Motor neuron (in vitro differentiated cells): Measurements from ENCODE around the gene SIRPB2. TPM values are rescaled to one million over a fixed set of nuclear protein-coding genes. Genes with fewer than 3 reads are reported as not detected.

Source experiments
- ATAC-seq, 8 experiments: fragments of 200-7000 bp; cut with Tn5 transposase; replicated peaks in 6 of 8; 2 replicates each; pipeline ENCODE4 v1.8.0; 2021; ENCODE audit warnings: mild to moderate bottlenecking in 8 of 8, moderate library complexity in 8 of 8
- H3K27ac ChIP-seq, 2 donors: fragments of 250-450 bp; sonication (Bioruptor Pico); 2 replicates each; pipeline ENCODE4 v1.9.0; 2021; ENCODE audit warnings: antibody characterized with exemption in 2 of 2, mild to moderate bottlenecking in 2 of 2, moderate library complexity in 1 of 2
- H3K4me1 ChIP-seq, 2 donors: fragments of 250-450 bp; sonication (Bioruptor Pico); replicated peaks in 1 of 2; 2 replicates each; pipeline ENCODE4 v1.6.1; 2021; ENCODE audit warnings: antibody characterized with exemption in 2 of 2, mild to moderate bottlenecking in 2 of 2, moderate library complexity in 1 of 2
- H3K4me3 ChIP-seq, 5 donors: fragments of 250-450 bp; sonication (Bioruptor Pico); 2 replicates each; pipeline ENCODE4 v1.9.0; 2021; ENCODE audit warnings: antibody characterized with exemption in 5 of 5, mild to moderate bottlenecking in 5 of 5, moderate library complexity in 4 of 5
- WGBS, 10 experiments: fragments of 450-650 bp; shearing (Covaris generic); methylation state at CpG; one replicate each; pipeline ENCODE4 v1.0.0; 2022; 5-methylcytosine and 5-hydroxymethylcytosine counted together
- in situ Hi-C, 9 experiments: fragments of 400-800 bp; cut with MboI; loops; one replicate each; pipeline ENCODE4 v1.15.0; 2021; ENCODE audit warnings: low sequenced_read_pairs in 9 of 9, low pct_unique_long_range_greater_than_20kb in 2 of 9; ENCODE audit not compliant: unreplicated experiment in 9 of 9
- total RNA-seq, 8 experiments: library from RNA; unstranded; fragments of 300-600 nt; gene quantifications; 2 replicates each; pipeline versions ENCODE4 v1.2.3 to v1.2.4, GENCODE V29; 2022

The SIRPB2 gene
- total RNA-seq, 8 experiments from 2014 or later, result 0.08 to 0.85 (median 0.21) TPM; not detected in 2

GRCh38 chr20:1442304-1442703 lies 48.9 kb downstream of the SIRPB2 start:
- 88 to 100% (median 100%) methylated on average over 1 to 2 of the region's 2 CpGs; no CpG with 5 or more reads in 6 of the 10 experiments for WGBS, 10 experiments
- in situ Hi-C loops, result loop anchor here in 2 of 9 experiments (10.0 to 25.0 kb wide), 2 partner anchors 105 to 128 kb away; partner anchors contain the start of gene SDCBP2 (in 1 of the 2)
- Histone ChIP-seq H3K4me3 (no peak overlapping the region), H3K27ac (no peak overlapping the region), H3K4me1 (no peaks in the 10 kb centered on the region)
- ATAC-seq, result no peak

- in situ Hi-C loops, result loop anchor here in 2 of 9 experiments (10.0 to 25.0 kb wide), 2 partner anchors 104 to 126 kb away; partner anchors contain the start of gene SDCBP2 (in 1 of the 2)
- WGBS, 10 experiments, result 33 to 100% (median 86%) methylated on average over 1 to 3 of the region's 3 CpGs; no CpG with 5 or more reads in 3 of the 10 experiments
- Histone ChIP-seq H3K4me1 (no peaks in the 10 kb centered on the region), H3K27ac (no peak overlapping the region), H3K4me3 (no peak overlapping the region)
- no peak for ATAC-seq
Measured at GRCh38 chr20:1441133-1441532, 50.1 kb downstream of the SIRPB2 start.

- WGBS, 10 experiments, result 68 to 100% (median 83%) methylated on average over 1 to 5 of the region's 6 CpGs; no CpG with 5 or more reads in 3 of the 10 experiments
Measured at GRCh38 chr20:1440024-1440423, 51.2 kb downstream of the SIRPB2 start.

GRCh38 chr20:1438361-1438760 lies 52.9 kb downstream of the SIRPB2 start:
- in situ Hi-C loops, result loop anchor here in 1 of 9 experiments (25.0 kb wide), 1 partner anchor 101 kb away; the partner anchor contains the start of gene SDCBP2

More at GRCh38 chr20:1440024-1440423, 51.2 kb downstream of the SIRPB2 start:
- Histone ChIP-seq H3K27ac (no peak overlapping the region), H3K4me3 (no peak overlapping the region), H3K4me1 (no peaks in the 10 kb centered on the region)
- ATAC-seq, result no peak
- in situ Hi-C loops, result loop anchor here in 2 of 9 experiments (10.0 to 25.0 kb wide), 2 partner anchors 103 to 125 kb away; partner anchors contain the start of gene SDCBP2 (in 1 of the 2)

GRCh38 chr20:1437235-1437904 lies 53.9 kb downstream of the SIRPB2 start:
- Histone ChIP-seq H3K27ac (no peak overlapping the region), H3K4me3 (no peak overlapping the region), H3K4me1 (no peaks in the 10 kb centered on the region)
- in situ Hi-C loops, result loop anchor here in 1 of 9 experiments (25.0 kb wide), 1 partner anchor 100 kb away; the partner anchor contains the start of gene SDCBP2
- WGBS, 10 experiments, result 43 to 100% (median 72%) methylated on average over 1 to 2 of the region's 5 CpGs; no CpG with 5 or more reads in 2 of the 10 experiments
- peak in 5 of 8 experiments; percentile 7 to 55 (median 27) for ATAC-seq

More at GRCh38 chr20:1438361-1438760, 52.9 kb downstream of the SIRPB2 start:
- H3K4me1 ChIP-seq, result no peaks in the 10 kb centered on the region
- ATAC-seq, result no peak
- WGBS, 10 experiments, result 0% methylated on average over 1 of the region's 1 CpG; no CpG with 5 or more reads in 8 of the 10 experiments
- no peak overlapping the region for H3K4me3 ChIP-seq
- H3K27ac ChIP-seq, result no peak overlapping the region

DNA sequence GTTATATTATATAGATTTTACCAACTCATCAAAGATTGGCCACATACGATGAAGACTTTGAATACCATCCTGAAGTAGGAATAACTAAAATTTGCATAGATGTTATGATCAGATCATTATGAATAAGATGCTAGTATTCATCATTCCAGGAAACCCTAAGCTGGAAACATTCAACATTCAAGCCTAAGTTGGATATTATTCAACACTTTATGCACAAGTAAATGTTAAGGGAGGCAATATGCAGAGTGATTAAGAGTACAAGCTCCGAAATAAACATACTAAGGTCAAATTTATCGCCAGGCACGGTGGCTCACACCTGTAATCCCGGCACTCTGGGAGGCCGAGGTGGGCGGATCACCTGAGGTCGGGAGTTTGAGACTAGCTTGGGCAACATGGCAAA lies 55.0 kb downstream of the SIRPB2 start:
- Histone ChIP-seq H3K27ac (no peak overlapping the region), H3K4me3 (no peak overlapping the region), H3K4me1 (no peaks in the 10 kb centered on the region)
- peak in 3 of 8 experiments; percentile 45 to 63 (median 50) for ATAC-seq
- 0 to 100% (median 89%) methylated on average over 1 to 8 of the region's 8 CpGs; no CpG with 5 or more reads in 1 of the 10 experiments for WGBS, 10 experiments
- in situ Hi-C loops, result loop anchor here in 1 of 9 experiments (25.0 kb wide), 1 partner anchor 99 kb away; the partner anchor contains the start of gene SDCBP2

- in situ Hi-C loops, result loop anchor here in 1 of 9 experiments (25.0 kb wide), 1 partner anchor 98 kb away; the partner anchor contains the start of gene SDCBP2
- ATAC-seq, result no peak
- Histone ChIP-seq H3K4me3 (no peak overlapping the region), H3K4me1 (no peaks in the 10 kb centered on the region), H3K27ac (no peak overlapping the region)
Measured at GRCh38 chr20:1435337-1435699, 55.9 kb downstream of the SIRPB2 start.

DNA sequence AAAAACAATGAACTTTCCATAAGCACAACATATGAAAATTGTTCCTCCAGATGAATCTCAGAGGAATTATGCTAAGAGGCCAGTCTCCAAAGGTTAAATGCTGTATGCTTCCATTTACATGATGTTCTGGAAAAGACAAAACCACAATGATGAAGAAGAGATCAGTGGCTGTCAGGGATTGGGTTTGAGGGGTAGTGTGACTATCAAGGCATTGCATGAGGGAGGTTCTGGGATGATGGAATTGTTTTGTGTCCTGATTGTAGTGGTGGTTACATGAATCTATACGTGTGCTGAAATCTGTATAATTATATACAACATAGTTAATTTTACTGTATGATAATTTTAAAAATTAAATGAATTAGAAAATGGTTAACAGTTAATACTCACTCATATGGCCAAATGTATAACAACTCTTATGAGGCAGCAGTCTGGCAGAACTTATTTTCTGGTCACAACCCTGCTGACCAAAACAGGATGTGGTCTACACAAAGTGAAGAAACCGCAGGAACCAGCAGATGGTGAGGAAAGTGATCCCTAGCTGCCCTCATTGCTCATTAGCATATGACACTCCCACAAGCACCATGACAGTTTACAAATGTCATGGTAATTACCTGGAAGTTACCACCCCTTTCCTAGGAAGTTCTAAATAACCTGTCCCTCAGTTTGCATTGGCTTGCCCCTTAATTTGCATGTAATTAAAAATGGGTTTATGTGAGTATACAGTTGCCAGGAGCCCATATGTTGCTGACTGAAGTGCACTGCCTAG lies 56.5 kb downstream of the SIRPB2 start:
- in situ Hi-C loops, result loop anchor here in 1 of 9 experiments (25.0 kb wide), 1 partner anchor 97 kb away; the partner anchor contains the start of gene SDCBP2
- 6 to 100% (median 83%) methylated on average over 1 to 2 of the region's 2 CpGs; no CpG with 5 or more reads in 3 of the 10 experiments for WGBS, 10 experiments
- Histone ChIP-seq H3K4me1 (no peaks in the 10 kb centered on the region), H3K27ac (no peak overlapping the region), H3K4me3 (no peak overlapping the region)
- peak in 3 of 8 experiments; percentile 75 to 81 (median 77) for ATAC-seq

DNA sequence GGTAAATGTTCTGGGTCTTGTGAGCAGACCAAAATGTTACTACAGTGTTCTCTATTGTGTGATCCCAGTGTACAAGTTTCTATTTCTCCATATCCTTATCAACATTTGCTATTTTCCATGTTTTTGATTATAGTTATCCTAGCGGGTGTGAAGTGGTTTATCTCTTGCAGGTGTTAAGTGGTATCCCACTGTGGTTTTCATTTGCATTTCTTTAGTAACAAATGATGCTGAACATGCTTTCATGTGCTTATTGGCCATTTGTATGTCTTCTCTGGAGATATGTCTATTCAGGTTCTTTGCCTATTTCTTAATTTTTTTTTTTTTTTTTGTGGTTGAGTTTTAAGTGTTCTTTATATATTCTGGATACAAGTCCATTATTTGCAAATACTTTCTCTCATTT lies 60.1 kb downstream of the SIRPB2 start:
- WGBS, 10 experiments, result 0 to 100% (median 20%) methylated on average over 1 of the region's 1 CpG; no CpG with 5 or more reads in 1 of the 10 experiments
- no peak for ATAC-seq
- Histone ChIP-seq H3K4me1 (peaks cover 0 to 10% of the 10 kb centered on the region in 2 donors), H3K4me3 (no peak overlapping the region), H3K27ac (no peak overlapping the region)
- in situ Hi-C loops, result loop anchor here in 1 of 9 experiments (25.0 kb wide), 1 partner anchor 94 kb away; the partner anchor contains the start of gene SDCBP2

- in situ Hi-C loops, result loop anchor here in 1 of 9 experiments (25.0 kb wide), 1 partner anchor 93 kb away; the partner anchor contains the start of gene SDCBP2
- peaks cover 0 to 10% of the 10 kb centered on the region in 2 donors for H3K4me1 ChIP-seq
- ATAC-seq, result peak; percentile 9 to 86 (median 62)
- no peak overlapping the region for H3K4me3 ChIP-seq
- H3K27ac ChIP-seq, result no peak overlapping the region
- WGBS, 10 experiments, result 14 to 100% (median 100%) methylated on average over 1 of the region's 1 CpG; no CpG with 5 or more reads in 1 of the 10 experiments
Measured at GRCh38 chr20:1430004-1430451, 61.2 kb downstream of the SIRPB2 start.

GRCh38 chr20:1429143-1429728 lies 62.0 kb downstream of the SIRPB2 start:
- in situ Hi-C loops, result loop anchor here in 1 of 9 experiments (25.0 kb wide), 1 partner anchor 92 kb away; the partner anchor contains the start of gene SDCBP2
- H3K4me3 ChIP-seq, result no peak overlapping the region
- peaks cover 0 to 12% of the 10 kb centered on the region in 2 donors for H3K4me1 ChIP-seq
- H3K27ac ChIP-seq, result no peak overlapping the region
- 20 to 100% (median 71%) methylated on average over 1 to 4 of the region's 4 CpGs; no CpG with 5 or more reads in 1 of the 10 experiments for WGBS, 10 experiments
- ATAC-seq, result peak in 1 of 8 experiments; percentile 19
